Amniotic stem cell (primary cell): Measurements from ENCODE around the gene DENND1A.
"Not testable (repeated sequence)": the region's sequence is repeated elsewhere in the genome, so short reads cannot be mapped to it uniquely, and the experiment has no call there.

ENCODE experiments used
- DNase-seq: peaks from one replicate; lab custom pipeline; 2025; lab: John Stamatoyannopoulos, UW

Gene DENND1A

GRCh38 chr9:123432331-123433236 is 497.3 kb downstream of the DENND1A start:
- no peak for DNase-seq

- DNase-seq, result no peak
Measured at GRCh38 chr9:123431581-123431980, 498.3 kb downstream of the DENND1A start.

GRCh38 chr9:123428450-123428849 is 501.5 kb downstream of the DENND1A start:
- not testable (repeated sequence) for DNase-seq

- no peak for DNase-seq
Measured at GRCh38 chr9:123426406-123426805, 503.5 kb downstream of the DENND1A start.

- no peak for DNase-seq
Measured at GRCh38 chr9:123425836-123426365, 504.0 kb downstream of the DENND1A start.

GRCh38 chr9:123425261-123425821 is 504.6 kb downstream of the DENND1A start:
- no peak for DNase-seq

GRCh38 chr9:123424552-123425225 is 505.2 kb downstream of the DENND1A start:
- DNase-seq, result no peak

GRCh38 chr9:123424131-123424530 is 505.8 kb downstream of the DENND1A start:
- DNase-seq, result no peak

- no peak for DNase-seq
Measured at GRCh38 chr9:123423311-123423640, 506.6 kb downstream of the DENND1A start.

- no peak for DNase-seq
Measured at GRCh38 chr9:123422635-123423310, 507.2 kb downstream of the DENND1A start.

- DNase-seq, result no peak
Measured at GRCh38 chr9:123421801-123422455, 508.0 kb downstream of the DENND1A start.

- DNase-seq, result no peak
Measured at GRCh38 chr9:123421186-123421585, 508.7 kb downstream of the DENND1A start.

- no peak for DNase-seq
Measured at GRCh38 chr9:123420592-123421111, 509.3 kb downstream of the DENND1A start.

- no peak for DNase-seq
Measured at GRCh38 chr9:123419721-123420591, 510.0 kb downstream of the DENND1A start.

- DNase-seq, result no peak
Measured at GRCh38 chr9:123419091-123419490, 510.8 kb downstream of the DENND1A start.

- DNase-seq, result no peak
Measured at GRCh38 chr9:123418506-123418905, 511.4 kb downstream of the DENND1A start.

GRCh38 chr9:123418052-123418430 is 511.9 kb downstream of the DENND1A start:
- DNase-seq, result no peak

- DNase-seq, result no peak
Measured at GRCh38 chr9:123417289-123418051, 512.5 kb downstream of the DENND1A start.

- DNase-seq, result no peak
Measured at GRCh38 chr9:123416176-123416575, 513.8 kb downstream of the DENND1A start.
